ENCODE measurements around the gene PKP2.

The PKP2 gene

DNA sequence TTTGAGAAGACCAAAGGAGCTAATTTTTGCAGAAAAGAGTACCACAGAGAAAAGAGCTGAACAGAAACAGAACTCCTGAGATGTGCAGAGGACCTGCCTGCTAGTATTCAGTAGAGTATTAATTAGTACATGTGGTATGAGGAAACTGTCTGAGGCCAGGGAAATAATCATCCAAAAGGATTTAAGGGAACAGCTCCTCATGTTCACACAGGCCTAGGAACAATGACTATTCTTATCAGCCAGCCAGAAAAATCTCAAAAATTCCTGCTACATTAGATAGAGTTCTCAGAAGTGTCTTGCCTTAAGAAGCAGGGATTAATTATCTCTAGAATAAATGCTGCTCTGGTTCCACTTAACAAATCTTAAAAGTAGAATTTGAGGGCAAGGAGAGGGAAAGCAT lies 36.4 kb downstream of the PKP2 start:
- DNase-seq, result no peak

DNA sequence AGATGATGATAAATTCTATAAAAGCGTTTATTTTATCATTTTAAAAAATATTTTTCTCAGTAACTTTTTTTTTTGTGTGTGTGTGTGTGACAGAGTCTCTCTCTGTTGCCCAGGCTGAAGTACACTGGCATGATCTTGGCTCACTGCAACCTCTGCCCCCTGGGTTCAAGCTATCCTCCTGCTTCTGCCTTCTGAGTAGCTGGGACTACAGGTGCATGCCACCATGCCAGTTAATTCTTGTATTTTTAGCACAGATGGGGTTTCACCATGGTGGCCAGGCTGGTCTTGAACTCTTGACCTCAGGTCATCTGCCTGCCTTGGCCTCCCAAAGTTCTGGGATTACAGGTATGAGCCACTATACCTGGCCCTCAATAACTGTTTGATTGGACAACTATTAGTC lies 37.2 kb downstream of the PKP2 start:
- DNase-seq, result no peak

DNA sequence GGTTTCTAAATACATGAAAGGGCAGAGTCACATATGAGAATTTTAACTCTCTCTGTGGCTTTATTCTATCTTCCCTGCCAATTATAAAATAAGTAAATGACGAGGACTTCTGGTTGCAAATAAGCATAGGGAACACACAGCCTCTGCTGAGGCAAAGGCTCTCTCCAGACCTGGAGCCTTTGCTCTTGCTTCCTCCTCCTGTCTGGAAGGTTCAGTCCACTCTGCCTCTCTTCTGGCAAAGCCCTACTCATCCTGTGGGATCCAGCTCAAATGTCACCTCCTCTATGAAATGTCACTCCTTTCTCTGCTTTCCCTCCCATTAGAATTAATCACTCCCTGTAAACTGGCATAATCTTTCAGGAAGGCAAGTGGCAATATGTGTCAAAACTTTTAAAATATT lies 41.9 kb downstream of the PKP2 start:
- DNase-seq, result no peak

DNA sequence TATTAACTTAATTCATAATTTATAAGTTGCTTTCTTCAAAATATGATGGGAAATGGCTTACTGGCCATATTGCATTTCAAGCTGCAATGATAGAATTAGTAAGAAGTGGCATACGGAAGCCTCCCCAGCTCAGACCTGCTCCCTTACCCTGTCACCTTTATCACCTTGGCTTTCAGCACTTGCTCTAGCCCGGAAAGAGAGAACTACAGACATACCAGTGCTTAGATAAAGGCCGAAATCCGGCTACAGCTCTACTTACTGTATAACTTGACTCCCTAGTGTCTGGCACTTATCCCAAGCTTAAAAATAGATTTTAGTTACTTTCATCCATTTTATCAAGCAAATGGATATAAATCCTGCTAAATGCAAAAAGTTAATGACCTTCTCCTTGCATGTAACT lies 42.5 kb downstream of the PKP2 start:
- no peak for DNase-seq

DNA sequence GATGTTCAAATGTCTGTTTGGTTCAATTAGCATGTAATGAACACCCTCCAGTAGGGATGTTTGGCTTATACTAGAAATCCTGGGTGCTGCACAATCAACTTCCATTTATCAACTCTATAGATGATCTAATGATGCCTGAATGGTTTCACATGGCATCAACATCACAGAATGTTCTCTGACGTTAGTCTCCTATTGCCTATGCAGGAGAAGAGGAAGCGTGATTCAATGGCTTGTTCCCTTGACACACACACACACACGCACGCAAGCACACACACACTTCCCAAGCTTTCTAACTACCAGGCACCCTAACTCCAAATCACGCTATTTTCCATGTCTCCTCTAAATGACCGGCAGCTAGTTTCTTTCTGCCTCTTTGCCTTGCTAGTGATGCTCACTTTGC lies 49.3 kb downstream of the PKP2 start:
- DNase-seq, result no peak

DNA sequence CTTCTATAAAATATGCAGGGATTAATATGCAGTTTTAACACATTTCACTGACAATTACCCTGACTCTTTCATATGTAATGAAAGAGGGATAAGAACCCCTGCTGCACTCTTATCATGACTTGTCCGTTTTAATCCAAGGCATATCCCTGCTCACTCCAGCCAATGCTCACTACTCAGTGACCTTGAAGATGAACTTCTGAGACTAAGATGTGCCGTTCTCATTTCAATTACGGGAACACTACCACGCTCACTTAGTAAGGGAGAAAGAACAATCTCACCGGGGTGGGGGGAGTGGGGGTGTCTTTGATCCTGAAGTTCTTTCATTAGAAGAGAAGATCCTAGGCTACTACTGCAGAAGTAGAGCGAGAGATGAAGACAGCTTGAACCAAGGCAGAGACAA lies 50.5 kb downstream of the PKP2 start:
- DNase-seq, result no peak

DNA sequence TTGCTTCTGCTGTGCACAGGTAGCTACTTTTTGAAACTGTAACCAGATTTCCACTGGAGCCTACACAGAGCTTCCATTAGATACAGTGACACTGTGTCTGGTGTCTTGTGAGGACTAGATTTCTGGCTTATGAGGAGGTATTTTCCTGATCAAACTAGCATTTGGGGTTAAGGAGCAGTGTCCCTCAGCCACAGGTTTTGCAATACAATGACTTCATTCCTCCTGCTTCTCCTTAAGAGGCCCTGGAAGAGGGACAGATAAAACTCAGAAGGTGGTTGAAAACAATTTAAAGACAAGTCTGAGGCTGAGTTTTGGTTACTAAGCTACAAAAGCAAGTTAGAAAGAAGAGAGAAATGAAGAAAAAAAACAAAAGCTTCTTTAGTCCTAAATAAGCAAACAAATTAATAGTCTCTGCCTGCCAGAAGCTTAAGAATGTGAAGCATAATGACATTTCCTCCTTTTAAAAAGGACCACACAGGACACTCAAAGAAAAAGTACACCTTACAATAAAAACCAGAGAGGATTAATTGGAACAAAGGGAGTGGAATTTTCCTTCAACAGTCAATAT lies 53.0 kb downstream of the PKP2 start:
- DNase-seq, result no peak

DNA sequence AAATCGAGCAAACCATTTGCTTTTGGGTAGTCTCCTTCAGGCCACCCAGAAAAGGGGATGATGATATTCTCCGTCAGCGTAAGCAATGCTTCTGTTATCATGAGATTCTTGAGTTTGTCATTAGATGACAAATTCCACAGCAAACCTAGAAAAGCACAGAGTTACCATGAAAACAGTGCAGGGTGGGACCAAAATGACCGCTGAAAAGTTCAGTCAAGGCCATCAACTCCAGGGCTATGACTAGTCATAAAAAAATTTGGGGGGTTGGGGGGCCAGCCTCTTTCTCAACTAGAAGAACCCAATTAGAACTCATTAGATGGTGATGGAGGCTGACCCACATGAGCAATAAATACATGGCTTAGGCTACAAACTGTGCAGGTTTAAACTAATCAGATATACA lies 55.5 kb downstream of the PKP2 start:
- DNase-seq, result no peak

DNA sequence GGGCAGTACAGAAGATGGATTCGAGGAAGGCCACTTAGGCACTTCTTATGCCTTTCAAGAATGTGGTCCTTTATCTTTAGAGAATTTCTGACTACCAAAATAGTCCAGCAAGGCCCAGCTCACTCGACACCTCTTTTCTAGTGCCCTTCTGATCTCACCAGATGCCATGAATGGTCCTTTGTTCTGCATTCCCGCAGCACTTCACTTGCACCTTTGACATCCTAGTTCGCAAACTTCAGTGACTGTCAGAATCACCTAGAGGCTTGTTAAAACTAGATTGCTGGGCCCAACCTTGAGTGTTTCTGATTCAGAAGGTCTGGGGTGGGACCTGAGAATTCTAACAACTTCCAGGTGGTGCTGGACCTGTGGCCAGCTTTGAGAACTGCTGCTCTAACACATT lies 56.7 kb downstream of the PKP2 start:
- DNase-seq, result no peak

DNA sequence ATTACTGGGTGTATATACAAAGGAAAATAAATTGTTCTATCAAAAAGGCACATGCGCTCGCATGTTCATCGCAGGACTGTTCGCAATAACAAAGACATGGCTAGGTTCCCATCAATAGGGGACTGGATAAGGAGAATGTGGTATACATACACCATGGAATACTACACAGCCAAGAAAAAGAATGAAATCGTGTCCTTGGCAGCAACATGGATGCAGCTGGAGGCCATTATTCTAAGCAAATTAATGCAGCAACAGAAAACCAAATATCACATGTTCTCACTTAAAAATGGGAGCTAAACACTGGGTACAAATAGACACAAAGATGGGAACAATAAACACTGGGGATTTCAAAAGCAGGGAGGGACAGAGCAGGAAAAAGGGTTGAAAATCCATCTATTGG lies 58.6 kb downstream of the PKP2 start:
- no peak for DNase-seq

DNA sequence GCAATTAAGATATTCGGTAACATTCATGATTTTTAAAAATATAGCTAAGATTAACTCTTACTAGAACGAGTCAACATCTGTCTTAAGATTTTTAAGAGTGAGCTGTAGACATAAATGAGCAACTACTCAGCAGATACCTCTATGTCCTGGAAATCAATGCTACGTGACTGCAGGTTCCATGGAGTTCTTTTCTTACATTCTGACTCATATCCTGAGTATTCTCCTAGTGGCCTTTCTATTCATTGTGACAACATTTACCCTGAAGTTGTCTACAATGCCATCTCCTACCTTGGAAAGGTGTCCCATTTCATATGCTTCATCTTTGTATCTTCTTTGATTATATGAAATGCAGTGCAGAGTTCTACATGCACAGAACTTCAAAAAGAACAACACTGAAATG lies 59.9 kb downstream of the PKP2 start:
- no peak for DNase-seq

DNA sequence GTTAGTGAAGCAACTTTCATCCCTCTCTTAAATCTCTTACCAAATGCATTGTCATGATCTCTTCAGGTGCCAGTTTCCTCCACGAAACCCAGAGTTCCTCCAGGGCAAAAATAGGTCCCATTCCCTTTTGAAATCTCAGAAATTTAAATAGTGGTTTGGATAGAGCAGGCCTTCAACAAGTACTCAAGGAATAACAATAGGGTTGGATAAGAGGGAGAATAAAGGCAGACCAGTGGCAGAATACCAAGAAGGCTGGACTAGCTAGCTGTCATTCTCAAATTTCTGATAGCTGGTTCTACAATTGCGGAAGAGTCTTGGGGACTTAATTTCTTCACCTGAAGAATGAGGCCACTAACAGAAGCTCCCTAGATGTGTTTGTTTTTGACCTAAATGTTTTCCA lies 62.5 kb downstream of the PKP2 start:
- DNase-seq, result no peak

DNA sequence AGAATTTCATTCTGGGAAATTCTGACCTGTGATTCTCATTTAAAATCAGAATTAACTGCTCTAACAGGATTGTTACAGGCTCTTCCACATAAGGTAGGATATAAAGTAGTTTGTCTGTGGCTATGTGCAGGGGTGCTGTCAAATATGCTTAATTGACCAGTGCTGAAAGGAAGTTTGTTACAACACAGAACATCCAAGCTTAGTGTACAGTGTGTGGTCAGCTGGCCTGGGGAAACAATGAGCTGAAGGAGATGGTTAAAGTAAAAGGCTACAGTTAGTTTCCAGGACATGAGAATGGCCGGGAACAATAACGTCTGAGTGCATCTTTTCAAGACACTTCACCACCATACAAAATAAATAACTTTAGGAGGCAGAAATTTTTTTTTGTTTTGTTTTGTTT lies 68.0 kb downstream of the PKP2 start:
- DNase-seq, result no peak

DNA sequence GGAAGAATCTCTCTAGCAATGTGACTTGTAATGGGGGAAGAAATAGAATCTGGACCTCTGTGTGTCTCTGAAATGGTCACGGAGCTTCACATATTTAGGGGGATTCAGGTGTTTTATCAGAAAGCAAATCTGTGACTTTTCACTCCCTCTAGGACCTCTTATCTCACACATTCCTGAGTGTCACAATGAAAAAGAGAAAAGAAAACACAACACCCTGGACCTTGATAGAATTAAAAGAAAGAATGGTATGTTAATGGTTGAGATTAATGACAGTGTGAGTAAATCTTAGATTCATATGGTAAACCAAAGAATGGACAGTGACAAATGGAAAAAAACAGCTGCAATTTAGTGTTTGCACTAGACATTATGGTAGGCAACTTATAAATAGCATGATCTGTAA lies 68.5 kb downstream of the PKP2 start:
- no peak for DNase-seq

DNA sequence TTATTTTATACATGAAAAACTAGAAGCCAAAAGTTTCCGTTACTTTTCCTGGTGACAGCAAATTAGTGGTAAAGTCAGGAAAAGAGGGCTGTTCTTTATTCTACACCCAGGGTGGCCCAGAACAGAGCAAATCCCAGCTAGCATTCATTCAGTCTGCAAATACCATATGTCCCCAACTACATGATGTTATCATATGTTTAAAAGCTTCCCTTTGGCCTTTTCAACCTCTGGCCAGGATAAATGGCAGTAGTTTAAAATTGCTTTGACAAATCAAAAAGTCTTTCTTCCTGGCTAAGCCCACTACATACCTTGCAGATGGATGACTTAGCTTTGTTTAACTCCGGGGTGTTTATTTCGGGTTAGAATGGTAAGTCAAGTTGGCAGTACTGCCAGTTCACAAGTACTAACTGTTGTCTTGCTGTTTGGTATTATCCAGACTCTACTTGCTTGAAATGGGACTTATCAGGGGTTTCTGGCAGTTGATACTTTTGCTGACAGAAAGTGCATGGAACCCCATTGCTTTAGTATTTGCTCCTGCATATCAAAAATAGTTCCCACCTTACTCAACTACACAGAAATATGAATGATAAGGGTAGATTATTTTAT lies 69.7 kb downstream of the PKP2 start:
- no peak for DNase-seq

DNA sequence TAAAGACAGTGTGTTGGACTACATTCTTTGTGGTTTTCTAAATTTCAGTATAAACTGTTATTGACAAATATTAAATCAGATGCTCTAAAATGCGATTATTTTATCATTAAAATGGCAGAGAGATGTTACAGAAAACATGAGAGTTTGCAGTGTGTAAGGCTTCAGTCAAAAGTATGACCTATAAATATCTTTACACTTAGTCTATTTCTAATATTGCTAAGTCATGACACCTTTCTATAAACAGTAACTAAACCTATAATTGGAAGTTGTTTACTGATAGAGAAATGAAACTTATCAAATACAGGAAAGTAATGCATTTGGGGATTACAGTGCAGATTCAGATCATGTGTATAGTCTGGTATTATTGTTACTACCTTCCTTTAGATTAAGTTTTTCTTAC lies 72.0 kb downstream of the PKP2 start:
- no peak for DNase-seq

DNA sequence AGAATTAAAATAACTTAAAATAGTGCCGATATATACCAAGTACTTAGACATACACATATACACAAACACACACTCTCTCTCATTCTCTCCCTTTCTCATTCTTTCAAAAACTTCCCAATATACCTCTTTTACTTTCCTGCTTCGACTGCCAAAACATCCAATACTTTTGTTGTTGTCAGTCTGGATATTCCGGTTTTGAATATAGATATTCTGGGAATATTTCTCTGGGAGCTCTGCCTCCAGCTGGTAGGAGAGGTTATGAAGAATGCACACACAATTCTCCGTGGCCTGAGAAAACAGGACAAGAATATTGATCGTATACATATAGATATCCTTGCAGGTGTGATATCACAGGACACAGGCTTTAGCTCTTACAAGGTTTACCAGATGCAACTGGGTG lies 74.2 kb downstream of the PKP2 start:
- no peak for DNase-seq

DNA sequence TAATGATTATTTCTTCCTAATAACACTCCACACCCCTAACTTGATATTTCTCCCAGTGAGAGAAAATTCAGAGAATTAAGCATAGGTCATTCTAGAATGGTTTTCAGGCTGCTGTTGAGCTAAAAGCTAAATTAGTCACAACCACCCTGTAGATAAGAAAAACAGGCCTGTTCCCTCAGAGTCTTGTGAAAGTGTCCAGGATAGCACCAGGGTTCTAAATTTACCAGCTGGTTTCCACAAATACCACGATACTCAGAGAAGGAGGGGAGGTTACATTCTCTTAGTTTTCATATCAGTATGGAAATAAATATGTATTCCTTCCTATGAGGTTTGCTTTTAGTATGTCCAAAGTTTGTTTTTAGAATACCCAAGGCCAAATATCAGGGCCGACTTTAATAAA lies 74.9 kb downstream of the PKP2 start:
- DNase-seq, result no peak

DNA sequence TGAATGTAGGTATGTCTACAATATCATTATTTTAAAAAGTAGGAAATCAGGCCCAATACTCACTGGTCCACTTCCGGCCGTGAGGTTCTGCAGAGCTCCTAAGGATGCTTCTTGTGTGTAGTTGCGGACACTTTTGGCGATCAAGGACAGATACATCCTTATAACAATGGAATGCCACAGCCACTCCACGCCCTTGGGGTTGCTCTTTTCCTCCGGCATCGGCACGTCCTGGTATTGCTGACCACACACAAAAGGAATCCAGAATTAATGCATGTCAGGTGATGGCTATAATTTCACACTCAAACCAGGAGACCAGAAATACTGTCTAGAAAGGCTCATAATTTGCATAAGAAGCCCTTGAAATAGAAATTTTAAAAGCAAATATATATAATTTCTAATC lies 75.3 kb downstream of the PKP2 start:
- DNase-seq, result no peak

DNA sequence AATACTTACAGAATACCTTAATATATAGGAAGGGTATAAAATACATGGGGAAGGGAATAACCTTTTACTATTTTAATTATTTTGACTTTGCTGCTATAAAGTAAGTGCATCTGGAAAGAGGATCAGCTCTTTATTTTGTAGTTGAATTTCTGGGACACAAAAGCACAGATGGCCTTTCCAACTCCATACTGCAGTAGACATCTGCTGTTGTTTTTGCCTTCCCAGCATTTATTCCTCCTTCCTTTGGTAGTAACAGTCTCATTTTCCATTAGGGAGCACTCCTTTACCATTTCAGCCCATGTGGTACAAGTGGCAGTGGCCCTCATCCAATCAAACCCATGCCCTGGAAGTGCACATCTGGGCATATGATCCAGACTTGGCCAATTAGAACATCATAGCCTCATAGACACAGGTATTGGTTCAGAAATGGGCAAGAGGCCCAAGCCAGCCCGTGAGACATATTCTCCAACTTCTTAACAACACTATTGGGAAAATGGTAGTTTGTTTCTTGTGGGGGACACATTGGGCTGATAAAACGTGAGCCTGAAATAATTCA lies 76.1 kb downstream of the PKP2 start:
- DNase-seq, result no peak

DNA sequence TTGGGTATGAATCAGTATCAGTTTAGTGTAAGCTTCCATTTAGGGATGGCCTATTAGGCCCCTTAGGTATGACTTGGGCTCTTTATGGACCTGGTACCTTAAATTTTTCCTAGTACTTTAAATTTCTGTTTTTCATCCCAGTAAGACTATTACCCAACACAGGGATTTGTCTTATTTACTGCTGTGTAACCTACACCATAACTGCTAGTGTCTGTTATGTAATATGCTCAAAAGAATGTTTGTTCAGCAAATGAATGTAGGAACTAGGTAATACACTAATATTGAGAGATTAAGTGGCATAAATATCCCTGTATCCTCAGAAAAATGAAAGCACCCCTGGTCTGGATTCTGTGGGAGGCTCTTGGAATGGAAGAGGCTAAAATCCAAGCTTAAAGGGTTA lies 77.2 kb downstream of the PKP2 start:
- no peak for DNase-seq

DNA sequence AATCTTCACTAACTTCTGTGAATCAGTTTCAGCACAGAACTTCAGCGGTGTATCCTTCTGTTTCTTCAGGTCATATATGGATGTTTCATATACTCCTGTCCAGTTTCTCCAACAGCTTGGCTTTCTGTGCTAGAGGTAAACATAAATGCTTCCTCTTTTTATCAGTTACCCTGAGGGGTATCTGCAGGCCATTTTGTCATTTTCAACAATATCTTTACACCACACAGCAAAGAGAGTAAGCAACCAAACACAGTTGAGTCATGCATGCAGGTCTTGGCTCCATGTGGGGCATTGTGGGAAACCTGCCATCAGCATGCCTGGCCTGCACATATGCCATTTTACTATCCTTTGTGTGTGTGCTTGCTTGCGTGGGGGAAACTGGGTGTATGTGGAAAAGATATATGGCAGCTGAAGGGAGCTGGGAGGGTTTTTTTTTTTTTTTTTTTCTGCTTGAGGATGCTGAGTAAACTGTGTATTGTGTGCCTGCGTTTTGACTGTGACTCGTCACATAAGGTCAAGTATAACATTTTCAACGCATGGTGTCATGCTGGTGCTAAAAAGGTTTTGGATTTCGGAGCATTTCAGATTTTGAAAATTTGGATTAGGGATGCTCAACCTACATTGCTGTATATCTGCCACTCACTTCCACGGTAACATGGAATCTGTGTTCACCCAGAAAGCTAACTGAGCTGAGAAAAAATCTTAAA lies 84.7 kb downstream of the PKP2 start:
- no peak for DNase-seq

DNA sequence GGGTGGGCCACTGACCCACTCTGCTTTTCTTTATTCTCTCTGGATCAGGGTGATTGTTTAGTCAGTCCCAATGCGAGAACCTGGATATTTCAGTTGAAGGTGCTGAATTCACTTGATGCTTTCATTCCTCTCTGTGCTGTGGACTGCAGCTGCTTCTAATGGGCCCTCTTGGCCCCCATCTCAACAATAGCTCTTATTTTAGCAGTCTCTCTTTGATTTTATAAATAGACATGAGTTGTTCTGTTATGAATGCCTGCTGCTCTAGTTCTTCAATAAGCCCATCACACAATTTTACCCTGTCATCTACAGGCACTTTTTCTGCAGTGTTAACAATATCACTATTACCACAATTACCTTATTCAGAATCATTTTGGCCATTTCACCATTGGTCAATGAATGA lies 86.7 kb downstream of the PKP2 start:
- DNase-seq, result no peak

DNA sequence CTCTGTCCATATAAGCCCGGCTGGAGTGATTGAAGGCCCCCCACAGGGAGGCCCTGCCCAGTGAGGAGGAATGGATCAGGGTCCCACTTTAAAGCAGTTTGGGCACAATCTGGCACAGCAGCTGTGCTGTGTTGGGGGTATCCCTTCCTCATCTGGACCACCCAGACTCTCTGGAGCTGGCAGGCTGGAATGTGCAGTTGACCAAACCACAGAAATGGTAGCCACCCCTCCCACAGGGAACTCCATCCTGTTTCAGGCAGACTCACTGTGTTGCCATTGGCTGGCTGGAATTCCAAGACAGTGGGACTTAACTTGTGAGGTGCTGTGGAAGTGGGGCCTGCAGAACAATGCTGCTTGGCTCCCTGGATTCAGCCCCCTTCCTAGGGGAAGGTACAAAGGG lies 87.4 kb downstream of the PKP2 start:
- DNase-seq, result no peak

DNA sequence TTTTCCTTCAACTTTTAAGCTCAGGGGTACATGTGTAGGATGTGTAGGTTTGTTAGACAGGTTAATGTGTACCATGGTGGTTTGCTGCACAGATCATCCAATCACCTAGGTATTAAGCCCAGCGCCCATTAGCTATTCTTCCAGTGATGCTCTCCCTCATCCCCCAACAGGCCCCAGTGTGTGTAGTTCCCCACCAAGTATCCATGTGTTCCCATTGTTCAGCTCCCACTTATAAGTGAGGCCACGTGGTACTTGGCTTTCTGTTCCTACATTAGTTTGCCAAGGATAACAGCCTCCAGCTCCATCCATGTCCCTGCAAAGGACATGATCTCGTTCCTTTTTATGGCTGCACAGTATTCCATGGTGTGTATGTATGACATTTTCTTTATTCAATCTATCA lies 92.3 kb downstream of the PKP2 start:
- DNase-seq, result no peak

All from stimulated activated naive CD4-positive, alpha-beta T cell treated with Interleukin-2 at 50 U/mL for 16 hours (primary cell).